ENCODE measurements around the gene C1QTNF6. TPM values are rescaled to one million over a fixed set of nuclear protein-coding genes. Genes with fewer than 3 reads are reported as not detected.
A peak's percentile ranks its signal among the peaks of the same experiment; 100 is the strongest.

The C1QTNF6 gene
- total and polyA plus RNA-seq, 3 donors from 2014 or later, result 12.6 to 15.0 (median 14.8) TPM

GRCh38 chr22:37195921-37196320 is 7.9 kb upstream of the C1QTNF6 start:
- no peak for DNase-seq
- WGBS, 2 donors, result 70 to 74% methylated on average over 4 of the region's 4 CpGs
- intact Hi-C loops (cut with DNase I; ENCODE audit: low total_unique reads), result no loop called here
- Histone ChIP-seq H3K36me3 (ENCODE audit: low read depth, missing control alignments) (no peaks in the 10 kb centered on the region), H3K4me1 (peaks cover 31% of the 10 kb centered on the region), H3K27me3 (no peaks in the 10 kb centered on the region), H3K27ac (peak overlapping the region; percentile 77 to 94), H3K4me3 (no peak overlapping the region), H3K9me3 (no peaks in the 10 kb centered on the region)
- TF ChIP-seq POLR2A (IDR thresholded peaks at IDR 0.05) (no peak), CTCF (IDR thresholded peaks at IDR 0.05) (no peak)

- H3K36me3 ChIP-seq (ENCODE audit: low read depth, missing control alignments), result no peaks in the 10 kb centered on the region
- H3K4me1 ChIP-seq, result peaks cover 30% of the 10 kb centered on the region
- H3K27me3 ChIP-seq, result no peaks in the 10 kb centered on the region
- TF ChIP-seq CTCF (IDR thresholded peaks at IDR 0.05) (no peak), POLR2A (IDR thresholded peaks at IDR 0.05) (no peak)
- DNase-seq, result no peak
- 80 to 83% methylated on average over 3 of the region's 3 CpGs for WGBS, 2 donors
- H3K9me3 ChIP-seq, result no peaks in the 10 kb centered on the region
- no peak overlapping the region for H3K4me3 ChIP-seq
- intact Hi-C loops (cut with DNase I; ENCODE audit: low total_unique reads), result no loop called here
- H3K27ac ChIP-seq, result peak overlapping the region in 1 of 2 donors; percentile 69
These were observed 6.7 kb upstream of the C1QTNF6 start for GRCh38 chr22:37194750-37195149.

GRCh38 chr22:37193629-37194191 is 5.7 kb upstream of the C1QTNF6 start:
- no peak for DNase-seq
- intact Hi-C loops (cut with DNase I; ENCODE audit: low total_unique reads), result no loop called here
- H3K36me3 ChIP-seq (ENCODE audit: low read depth, missing control alignments), result no peaks in the 10 kb centered on the region
- 44 to 46% methylated on average over 10 of the region's 10 CpGs for WGBS, 2 donors
- H3K27me3 ChIP-seq, result no peaks in the 10 kb centered on the region
- no peak overlapping the region for H3K4me3 ChIP-seq
- H3K9me3 ChIP-seq, result no peaks in the 10 kb centered on the region
- peak overlapping the region; percentile 33 to 69 for H3K27ac ChIP-seq
- TF ChIP-seq POLR2A (IDR thresholded peaks at IDR 0.05) (no peak), CTCF (IDR thresholded peaks at IDR 0.05) (no peak)
- H3K4me1 ChIP-seq, result peaks cover 30% of the 10 kb centered on the region

- no peak overlapping the region for H3K4me3 ChIP-seq
- H3K27me3 ChIP-seq, result no peaks in the 10 kb centered on the region
- peaks cover 33% of the 10 kb centered on the region for H3K4me1 ChIP-seq
- intact Hi-C loops (cut with DNase I; ENCODE audit: low total_unique reads), result no loop called here
- no peak for DNase-seq
- H3K36me3 ChIP-seq (ENCODE audit: low read depth, missing control alignments), result no peaks in the 10 kb centered on the region
- no peaks in the 10 kb centered on the region for H3K9me3 ChIP-seq
- TF ChIP-seq CTCF (IDR thresholded peaks at IDR 0.05) (no peak), POLR2A (IDR thresholded peaks at IDR 0.05) (no peak)
- no peak overlapping the region for H3K27ac ChIP-seq
- WGBS, 2 donors, result 89 to 97% methylated on average over 1 of the region's 1 CpG
These were observed 4.7 kb upstream of the C1QTNF6 start for GRCh38 chr22:37192741-37193140.

GRCh38 chr22:37192204-37192603 is 4.2 kb upstream of the C1QTNF6 start:
- WGBS, 2 donors, result 83 to 88% methylated on average over 2 of the region's 2 CpGs
- H3K4me1 ChIP-seq, result peaks cover 32% of the 10 kb centered on the region
- TF ChIP-seq CTCF (IDR thresholded peaks at IDR 0.05), result no peak
- TF ChIP-seq POLR2A (IDR thresholded peaks at IDR 0.05), result no peak
- H3K9me3 ChIP-seq, result no peaks in the 10 kb centered on the region
- H3K4me3 ChIP-seq, result no peak overlapping the region
- H3K36me3 ChIP-seq (ENCODE audit: low read depth, missing control alignments), result no peaks in the 10 kb centered on the region
- H3K27ac ChIP-seq, result no peak overlapping the region
- no peak for DNase-seq
- intact Hi-C loops (cut with DNase I; ENCODE audit: low total_unique reads), result no loop called here
- no peaks in the 10 kb centered on the region for H3K27me3 ChIP-seq

Data from testis (tissue), 3 donors.